ENCODE results near the gene ZBTB25. TPM values are rescaled to one million over a fixed set of nuclear protein-coding genes. Genes with fewer than 3 reads are reported as not detected.

ZBTB25 gene
- total and polyA plus RNA-seq, 2 donors from 2014 or later = 4.3 to 17.8 TPM

GRCh38 chr14:64442300-64442988 lies 61.2 kb downstream of the ZBTB25 start:
- Histone ChIP-seq H3K27me3 (ENCODE audit: control insufficient read depth, insufficient read depth, low read length) (no peaks in the 10 kb centered on the region), H3K4me3 (ENCODE audit: low read length in 3 of 3) (no peak overlapping the region), H3K9ac (ENCODE audit: low read length in 3 of 3) (no peak overlapping the region), H3K9me3 (ENCODE audit: control insufficient read depth in 2 of 3, insufficient read depth in 1 of 3, low read length in 3 of 3) (no peaks in the 10 kb centered on the region), H3K36me3 (ENCODE audit: control insufficient read depth in 2 of 3, insufficient read depth in 3 of 3, low read length in 3 of 3) (peaks cover 6 to 14% (median 9%) of the 10 kb centered on the region in 3 donors), H3K27ac (ENCODE audit: low read depth in 2 of 2, low read length in 2 of 2) (no peak overlapping the region), H3K4me1 (ENCODE audit: control insufficient read depth in 2 of 3, insufficient read depth in 2 of 3, low read depth in 1 of 3, low read length in 3 of 3) (peaks cover 0 to 25% (median 4%) of the 10 kb centered on the region in 3 donors)
- FAIRE-seq (no peak), DNase-seq (peak in 3 of 5 donors; percentile 54 to 82 (median 74))
- intact Hi-C loops (cut with DNase I) = no loop called here
- no peak for TF ChIP-seq CTCF (IDR thresholded peaks at IDR 0.05; ENCODE audit: borderline replicate concordance, extremely low read depth, insufficient read depth)

- DNase-seq = no peak
- intact Hi-C loops (cut with DNase I) = no loop called here
These were observed 63.1 kb downstream of the ZBTB25 start for GRCh38 chr14:64440494-64440893.

GRCh38 chr14:64439141-64439540 lies 64.5 kb downstream of the ZBTB25 start:
- peaks cover 3 to 21% (median 9%) of the 10 kb centered on the region in 3 donors for H3K36me3 ChIP-seq (ENCODE audit: control insufficient read depth in 2 of 3, insufficient read depth in 3 of 3, low read length in 3 of 3)
- H3K9me3 ChIP-seq (ENCODE audit: control insufficient read depth in 2 of 3, insufficient read depth in 1 of 3, low read length in 3 of 3) = no peaks in the 10 kb centered on the region
- intact Hi-C loops (cut with DNase I) = no loop called here
- H3K9ac ChIP-seq (ENCODE audit: low read length in 3 of 3) = no peak overlapping the region
- no peak for DNase-seq
- H3K4me3 ChIP-seq (ENCODE audit: low read length in 3 of 3) = no peak overlapping the region
- H3K4me1 ChIP-seq (ENCODE audit: control insufficient read depth in 2 of 3, insufficient read depth in 2 of 3, low read depth in 1 of 3, low read length in 3 of 3) = peaks cover 0 to 21% (median 2%) of the 10 kb centered on the region in 3 donors
- peak overlapping the region; percentile 60 to 63 for H3K27ac ChIP-seq (ENCODE audit: low read depth in 2 of 2, low read length in 2 of 2)
- H3K27me3 ChIP-seq (ENCODE audit: control insufficient read depth, insufficient read depth, low read length) = no peaks in the 10 kb centered on the region
- TF ChIP-seq CTCF (IDR thresholded peaks at IDR 0.05; ENCODE audit: borderline replicate concordance, extremely low read depth, insufficient read depth) = no peak
- no peak for FAIRE-seq

More at GRCh38 chr14:64440494-64440893, 63.1 kb downstream of the ZBTB25 start:
- no peak overlapping the region for H3K4me3 ChIP-seq (ENCODE audit: low read length in 3 of 3)
- no peak for FAIRE-seq
- H3K4me1 ChIP-seq (ENCODE audit: control insufficient read depth in 2 of 3, insufficient read depth in 2 of 3, low read depth in 1 of 3, low read length in 3 of 3) = peaks cover 0 to 28% (median 4%) of the 10 kb centered on the region in 3 donors
- no peak overlapping the region for H3K27ac ChIP-seq (ENCODE audit: low read depth in 2 of 2, low read length in 2 of 2)
- H3K9ac ChIP-seq (ENCODE audit: low read length in 3 of 3) = no peak overlapping the region
- H3K9me3 ChIP-seq (ENCODE audit: control insufficient read depth in 2 of 3, insufficient read depth in 1 of 3, low read length in 3 of 3) = no peaks in the 10 kb centered on the region
- H3K27me3 ChIP-seq (ENCODE audit: control insufficient read depth, insufficient read depth, low read length) = no peaks in the 10 kb centered on the region
- TF ChIP-seq CTCF (IDR thresholded peaks at IDR 0.05; ENCODE audit: borderline replicate concordance, extremely low read depth, insufficient read depth) = no peak
- H3K36me3 ChIP-seq (ENCODE audit: control insufficient read depth in 2 of 3, insufficient read depth in 3 of 3, low read length in 3 of 3) = peaks cover 6 to 20% (median 9%) of the 10 kb centered on the region in 3 donors

All from kidney (tissue), 14 donors.